OCI-LY3 (cell line): Measurements from ENCODE around the gene RPS6KL1.
A peak's percentile ranks its signal among the peaks of the same experiment; 100 is the strongest.

Source experiments
- H2AFZ ChIP-seq: fragments of 200-600, 300-600 bp; shearing (Covaris generic); 2 replicates; pipeline ENCODE4 v1.6.0; 2014; ENCODE audit warnings: antibody characterized with exemption, low read depth, low read length
- H3K27ac ChIP-seq: fragments of 200-600, 300-600 bp; sonication (generic); 2 replicates; pipeline ENCODE4 v1.5.1; 2014; ENCODE audit warnings: mild to moderate bottlenecking, low read length, moderate library complexity, mixed read lengths
- H3K27me3 ChIP-seq: fragments of 200-600, 300-600 bp; sonication (generic); 2 replicates; pipeline ENCODE4 v1.6.1; 2014; ENCODE audit warnings: low read depth, low read length, mixed read lengths
- H3K36me3 ChIP-seq: fragments of 200-600, 300-600 bp; sonication (generic); replicated peaks from 2 replicates; pipeline ENCODE3; 2014; ENCODE audit warnings: low read depth, low read length, mixed read lengths
- H3K4me1 ChIP-seq: fragments of 300-600, 200-600 bp; sonication (generic); 2 replicates; pipeline ENCODE4 v1.6.1; 2014; ENCODE audit warnings: low read length, mixed read lengths
- H3K4me2 ChIP-seq: fragments of 200-600, 300-600 bp; sonication (generic); 2 replicates; pipeline ENCODE4 v1.6.1; 2014; ENCODE audit warnings: low read length, mixed read lengths
- H3K4me3 ChIP-seq: fragments of 300-600, 200-600 bp; sonication (generic); 2 replicates; pipeline ENCODE4 v1.5.1; 2014; ENCODE audit warnings: antibody characterized with exemption, mild to moderate bottlenecking, low read length, moderate library complexity
- H3K79me2 ChIP-seq: fragments of 300-600, 200-600 bp; shearing (Covaris generic); 2 replicates; pipeline ENCODE4 v1.6.1; 2014; ENCODE audit warnings: mild to moderate bottlenecking, low read length, mixed read lengths
- H3K9ac ChIP-seq: fragments of 300-600, 200-600 bp; shearing (Covaris generic); 2 replicates; pipeline ENCODE4 v1.6.0; 2014; ENCODE audit warnings: mild to moderate bottlenecking, low read length, moderate library complexity
- H3K9me3 ChIP-seq: fragments of 200-600, 300-600 bp; shearing (Covaris generic); 2 replicates; pipeline ENCODE4 v1.6.1; 2014; ENCODE audit warnings: low read length, mixed read lengths; ENCODE audit not compliant: insufficient read depth
- H4K20me1 ChIP-seq: fragments of 200-600, 300-600 bp; sonication (generic); 2 replicates; pipeline ENCODE4 v1.6.1; 2016; ENCODE audit warnings: low read length, mixed read lengths; ENCODE audit not compliant: insufficient read depth
- CTCF ChIP-seq: fragments of 200-600, 300-600 bp; sonication (generic); IDR thresholded peaks from 2 replicates; pipeline ENCODE4 v1.5.1; 2014; ENCODE audit warnings: antibody characterized with exemption, low read length, low read depth
- EZH2phosphoT487 ChIP-seq: fragments of 200-600 bp; shearing (Covaris generic); IDR thresholded peaks from 2 replicates; pipeline ENCODE4 v1.6.1; 2018; ENCODE audit warnings: antibody characterized with exemption, mixed run types, low read depth

The RPS6KL1 gene

GRCh38 chr14:74941676-74942097 is 18.6 kb upstream of the RPS6KL1 start:
- Histone ChIP-seq H3K79me2 (no peaks in the 10 kb centered on the region), H3K9me3 (no peaks in the 10 kb centered on the region), H4K20me1 (no peaks in the 10 kb centered on the region), H3K27ac (peak overlapping the region; percentile 87), H2AFZ (peak overlapping the region; percentile 58; the same call in 1 of the 2 replicates), H3K9ac (peak overlapping the region; percentile 88), H3K36me3 (no peaks in the 10 kb centered on the region), H3K4me1 (peaks cover 69% of the 10 kb centered on the region), H3K4me3 (peak overlapping the region; percentile 80), H3K27me3 (no peaks in the 10 kb centered on the region), H3K4me2 (peak overlapping the region; percentile 91)
- no peak for TF ChIP-seq EZH2phosphoT487
- TF ChIP-seq CTCF: no peak

GRCh38 chr14:74940956-74941565 is 18.0 kb upstream of the RPS6KL1 start:
- Histone ChIP-seq H3K9ac (peak overlapping the region; percentile 88), H3K27me3 (no peaks in the 10 kb centered on the region), H3K36me3 (no peaks in the 10 kb centered on the region), H4K20me1 (no peaks in the 10 kb centered on the region), H3K79me2 (no peaks in the 10 kb centered on the region), H3K4me3 (peak overlapping the region; percentile 80), H3K4me1 (peaks cover 63% of the 10 kb centered on the region), H2AFZ (0 out of 2 replicates have a peak overlapping the region, but pooled peaks have one; percentile 58), H3K27ac (peak overlapping the region; percentile 87), H3K4me2 (peak overlapping the region; percentile 91), H3K9me3 (no peaks in the 10 kb centered on the region)
- TF ChIP-seq EZH2phosphoT487 (no peak), CTCF (no peak)

- Histone ChIP-seq H3K27ac (no peak overlapping the region), H3K36me3 (no peaks in the 10 kb centered on the region), H3K4me2 (peak overlapping the region; percentile 90), H3K79me2 (no peaks in the 10 kb centered on the region), H3K4me1 (peaks cover 62% of the 10 kb centered on the region), H4K20me1 (no peaks in the 10 kb centered on the region), H3K27me3 (no peaks in the 10 kb centered on the region), H3K9me3 (no peaks in the 10 kb centered on the region), H2AFZ (peak overlapping the region; percentile 14; the same call in 1 of the 2 replicates), H3K4me3 (no peak overlapping the region), H3K9ac (no peak overlapping the region)
- TF ChIP-seq CTCF: no peak
- TF ChIP-seq EZH2phosphoT487: no peak
Measured at GRCh38 chr14:74938531-74939495, 15.8 kb upstream of the RPS6KL1 start.

- Histone ChIP-seq H3K9ac (no peak overlapping the region), H3K9me3 (no peaks in the 10 kb centered on the region), H3K4me3 (no peak overlapping the region), H3K79me2 (no peaks in the 10 kb centered on the region), H4K20me1 (no peaks in the 10 kb centered on the region), H3K4me2 (no peak overlapping the region), H3K36me3 (no peaks in the 10 kb centered on the region), H2AFZ (no peak overlapping the region), H3K4me1 (peaks cover 59% of the 10 kb centered on the region), H3K27me3 (no peaks in the 10 kb centered on the region), H3K27ac (no peak overlapping the region)
- TF ChIP-seq EZH2phosphoT487 (no peak), CTCF (no peak)
Measured at GRCh38 chr14:74937171-74937570, 14.1 kb upstream of the RPS6KL1 start.
